Measurements from ENCODE around the gene PLPPR3. TPM values are rescaled to one million over a fixed set of nuclear protein-coding genes. Genes with fewer than 3 reads are reported as not detected.
"Not testable (repeated sequence)": the region's sequence is repeated elsewhere in the genome, so short reads cannot be mapped to it uniquely, and the experiment has no call there.

Gene PLPPR3
- polyA plus RNA-seq, 4 donors, result 11.6 to 24.0 (median 17.3) TPM

GRCh38 chr19:829129-829758 is 7.5 kb upstream of the PLPPR3 start:
- no peak for DNase-seq (ENCODE audit: low read depth in 4 of 4, low spot score in 2 of 4)

GRCh38 chr19:827710-828321 is 6.1 kb upstream of the PLPPR3 start, which contains the start of gene AZU1:
Gene AZU1 (plus strand): TSS chr19:827837. CDS start chr19:827847, 10 bp downstream.
- DNase-seq (ENCODE audit: low read depth in 4 of 4, low spot score in 2 of 4), result no peak

DNA sequence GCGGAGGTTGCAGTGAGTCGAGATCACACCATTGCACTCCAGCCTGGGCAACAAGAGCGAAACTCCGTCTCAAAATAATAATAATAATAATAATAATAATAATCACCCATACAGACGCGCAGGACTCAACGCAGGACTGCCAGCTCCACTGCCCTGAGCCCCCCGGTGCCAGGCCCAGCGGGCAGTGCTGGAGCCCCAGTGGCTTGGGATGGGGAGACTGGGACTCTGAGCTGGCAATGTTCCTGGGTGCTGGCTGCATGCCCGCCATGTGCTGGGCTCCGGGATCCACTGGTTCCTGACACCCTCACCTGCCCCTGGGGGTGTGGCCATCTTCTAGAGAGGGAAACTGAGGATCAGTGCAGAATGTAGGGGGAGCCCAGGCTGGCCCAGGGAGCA is 5.6 kb upstream of the PLPPR3 start:
- DNase-seq (ENCODE audit: low read depth in 4 of 4, low spot score in 2 of 4), result no peak

DNA sequence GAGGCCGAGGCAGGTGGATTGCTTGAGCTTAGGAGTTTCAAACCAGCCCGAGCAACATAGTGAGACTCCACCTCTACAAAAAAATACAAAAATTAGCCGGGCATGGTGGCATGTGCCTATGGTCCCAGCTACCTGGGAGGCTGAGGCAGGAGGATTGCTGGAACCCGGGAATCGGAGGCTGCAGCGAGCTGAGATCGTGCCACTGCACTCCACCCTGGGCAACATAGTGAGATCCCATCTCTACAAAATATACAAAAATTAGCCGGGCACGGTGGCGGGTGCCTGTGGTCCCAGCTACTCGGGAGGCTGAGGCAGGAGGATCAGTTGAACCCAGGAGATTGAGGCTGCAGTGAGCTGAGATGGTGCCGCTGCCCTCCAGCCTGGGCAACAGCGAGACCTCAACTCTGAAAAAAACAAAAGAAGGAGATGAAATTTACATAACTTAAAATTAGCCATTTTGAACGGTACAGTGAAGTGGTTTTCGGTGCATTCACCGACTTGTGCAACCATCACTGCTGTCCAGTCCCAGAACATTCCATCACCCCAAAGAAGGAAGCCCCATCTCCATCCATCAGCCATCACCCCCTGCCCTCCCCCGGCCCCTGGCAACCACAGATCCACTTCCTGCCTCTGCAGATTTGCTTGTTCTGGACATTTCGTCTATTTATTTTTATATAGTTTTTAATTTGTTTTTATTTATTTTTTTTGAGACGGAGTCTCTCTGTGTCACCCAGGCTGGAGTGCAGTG is 4.3 kb upstream of the PLPPR3 start:
- no peak for DNase-seq (ENCODE audit: low read depth in 4 of 4, low spot score in 2 of 4)

DNA sequence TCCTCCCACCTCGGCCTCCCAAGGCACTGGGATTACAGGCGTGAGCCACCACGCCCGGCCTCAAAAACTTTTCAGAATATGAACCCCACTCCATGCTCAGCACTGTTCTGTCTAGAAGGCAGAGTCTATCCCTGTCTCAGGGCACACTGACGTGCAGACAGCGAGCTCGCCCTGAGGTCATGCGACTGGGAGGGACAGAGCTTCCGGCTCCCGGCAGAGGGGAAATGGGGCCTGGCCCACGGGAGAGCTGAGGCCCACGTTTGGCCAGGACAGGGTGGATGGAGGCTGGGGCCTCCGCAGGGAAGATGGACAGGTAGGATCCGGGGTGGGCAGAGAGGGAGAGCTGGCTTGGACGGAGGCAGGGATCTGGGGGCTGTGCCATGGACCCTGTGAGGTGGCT is 3.1 kb upstream of the PLPPR3 start:
- no peak for DNase-seq (ENCODE audit: low read depth in 4 of 4, low spot score in 2 of 4)

- no peak for DNase-seq (ENCODE audit: low read depth in 4 of 4, low spot score in 2 of 4)
Measured at GRCh38 chr19:823565-824121, 1.9 kb upstream of the PLPPR3 start.

GRCh38 chr19:821231-821824 is 427 bp downstream of the PLPPR3 start:
- DNase-seq (ENCODE audit: low read depth in 4 of 4, low spot score in 2 of 4), result no peak

- not testable (repeated sequence) for DNase-seq (ENCODE audit: low read depth in 4 of 4, low spot score in 2 of 4)
Measured at GRCh38 chr19:820212-820611, 1.5 kb downstream of the PLPPR3 start.

DNA sequence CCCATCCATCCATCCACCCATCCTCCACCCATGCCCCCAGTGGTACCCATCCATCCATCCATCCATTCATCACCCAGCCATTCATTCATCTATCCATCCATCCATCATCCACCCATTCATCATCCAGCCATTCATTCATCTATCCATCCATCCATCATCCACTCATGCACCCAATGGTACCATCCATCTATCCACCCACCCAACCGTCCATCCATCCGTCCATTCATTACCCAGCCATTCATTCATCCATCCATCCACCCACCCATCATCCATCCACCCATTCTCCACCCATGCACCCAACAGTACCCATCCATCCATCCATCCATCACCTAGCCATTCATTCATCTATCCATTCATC is 5.3 kb downstream of the PLPPR3 start:
- DNase-seq (ENCODE audit: low read depth in 4 of 4, low spot score in 2 of 4), result no peak

DNA sequence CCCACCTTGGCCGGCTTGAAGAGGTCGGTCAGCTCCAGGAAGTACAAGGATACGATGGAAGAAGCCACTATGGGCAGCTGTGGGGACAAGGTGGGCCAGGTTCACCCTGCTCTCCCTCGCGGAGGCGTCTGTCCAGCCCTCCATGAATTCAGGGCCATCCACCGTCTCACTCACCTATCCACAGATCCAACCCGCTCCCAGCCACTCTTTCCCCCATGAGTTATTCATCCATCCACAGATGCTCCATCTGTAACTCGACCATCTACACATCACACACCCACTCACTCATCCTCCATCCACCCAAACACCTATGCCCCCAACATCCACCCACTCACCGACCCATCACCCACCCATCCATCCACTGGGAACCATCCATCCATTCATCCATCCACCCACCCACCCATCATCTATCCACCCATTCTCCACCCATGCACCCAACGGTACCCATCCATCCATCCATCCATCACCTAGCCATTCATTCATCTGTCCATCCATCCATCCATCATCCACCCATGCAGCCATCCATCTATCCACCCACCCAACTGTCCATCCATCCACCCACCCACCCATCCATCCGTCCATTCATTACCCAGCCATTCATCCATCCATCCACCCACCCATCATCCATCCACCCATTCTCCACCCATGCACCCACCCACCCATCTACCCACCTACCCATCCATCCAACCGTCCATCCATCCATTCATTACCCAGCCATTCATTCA is 5.8 kb downstream of the PLPPR3 start:
- DNase-seq (ENCODE audit: low read depth in 4 of 4, low spot score in 2 of 4), result no peak

- no peak for DNase-seq (ENCODE audit: low read depth in 4 of 4, low spot score in 2 of 4)
Measured at GRCh38 chr19:815079-815774, 6.5 kb downstream of the PLPPR3 start.

DNA sequence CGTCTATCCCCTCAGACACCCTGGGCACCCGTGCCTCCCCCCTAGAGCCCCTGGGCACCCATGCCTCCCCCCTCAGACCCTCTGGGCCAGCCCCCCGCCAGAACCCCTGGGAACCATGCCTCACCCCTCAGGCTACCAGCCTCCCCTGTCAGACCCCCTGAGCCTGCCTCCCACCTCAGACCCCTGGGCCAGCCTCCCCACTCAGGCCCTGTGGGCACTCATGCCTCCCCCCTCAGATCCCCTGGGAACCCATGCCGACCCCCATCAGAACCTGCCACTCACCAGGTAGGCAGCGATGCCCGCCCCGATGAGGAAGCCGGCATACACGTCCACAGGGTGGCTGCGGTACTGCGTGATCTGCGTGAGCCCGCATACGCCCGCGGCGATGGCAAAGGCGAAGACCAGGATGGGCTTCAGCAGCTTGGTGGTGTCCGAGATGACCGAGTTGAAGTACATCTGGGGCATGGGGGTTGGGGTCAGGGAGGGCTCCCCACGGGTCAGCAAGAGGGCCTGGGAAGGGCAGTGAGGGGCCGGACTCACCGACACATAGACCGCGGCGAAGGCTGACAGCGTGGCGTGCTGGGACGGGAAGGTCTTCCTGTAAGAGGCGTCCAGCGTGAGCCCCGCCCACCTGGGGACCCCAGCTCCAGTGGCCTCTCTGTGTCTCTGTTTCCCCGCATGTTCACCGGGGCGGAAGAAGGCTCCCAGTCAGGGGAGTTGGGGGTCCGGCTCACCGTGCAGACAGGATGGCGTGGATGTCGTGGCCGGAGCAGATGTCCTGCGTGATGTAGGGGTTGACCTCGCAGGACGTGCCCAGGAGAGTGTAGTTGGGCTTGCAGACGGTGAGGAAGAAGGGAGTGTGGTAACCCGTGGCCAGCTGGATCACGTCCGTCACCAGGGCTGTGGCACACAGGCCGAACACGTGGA is 7.3 kb downstream of the PLPPR3 start:
- DNase-seq (ENCODE audit: low read depth in 4 of 4, low spot score in 2 of 4), result no peak

GRCh38 chr19:813219-814151 is 8.3 kb downstream of the PLPPR3 start:
- DNase-seq (ENCODE audit: low read depth in 4 of 4, low spot score in 2 of 4), result no peak

- no peak for DNase-seq (ENCODE audit: low read depth in 4 of 4, low spot score in 2 of 4)
Measured at GRCh38 chr19:812747-813218, 9.0 kb downstream of the PLPPR3 start.

DNA sequence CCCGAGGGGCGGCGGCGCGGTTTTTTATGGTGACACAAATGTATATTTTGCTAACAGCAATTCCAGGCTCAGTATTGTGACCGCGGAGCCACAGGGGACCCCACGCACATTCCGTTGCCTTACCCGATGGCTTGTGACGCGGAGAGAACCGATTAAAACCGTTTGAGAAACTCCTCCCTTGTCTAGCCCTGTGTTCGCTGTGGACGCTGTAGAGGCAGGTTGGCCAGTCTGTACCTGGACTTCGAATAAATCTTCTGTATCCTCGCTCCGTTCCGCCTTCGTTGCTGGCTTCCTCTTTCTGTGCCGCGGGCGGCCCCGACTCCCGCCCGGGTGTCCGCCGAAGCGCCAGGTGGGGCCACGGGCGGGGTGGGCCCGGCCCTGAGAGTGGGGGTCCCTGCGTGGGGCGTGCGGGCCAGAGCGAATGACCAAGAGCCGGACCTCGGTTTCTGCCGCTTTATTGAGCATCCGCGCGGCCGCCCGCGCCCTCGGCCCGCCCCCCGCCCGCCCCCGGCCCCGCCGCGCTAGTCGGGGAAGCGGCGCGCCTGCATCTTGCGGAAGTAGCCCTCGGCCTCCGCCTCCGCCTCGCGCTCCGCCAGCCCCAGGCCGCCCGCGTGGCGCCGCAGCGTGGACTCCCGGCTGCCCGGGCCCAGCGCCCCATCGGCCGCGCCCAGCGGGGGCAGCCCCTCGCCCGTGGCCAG is 9.6 kb downstream of the PLPPR3 start:
- no peak for DNase-seq (ENCODE audit: low read depth in 4 of 4, low spot score in 2 of 4)

GRCh38 chr19:811506-812048 is 10.2 kb downstream of the PLPPR3 start:
- no peak for DNase-seq (ENCODE audit: low read depth in 4 of 4, low spot score in 2 of 4)

Measured in left renal cortex interstitium (tissue), 4 donors.